HG03571 (cell line): Measurements from ENCODE around the gene IRF3.
A peak's percentile ranks its signal among the peaks of the same experiment; 100 is the strongest.

Experiments
- ATAC-seq: cut with Tn5 transposase; IDR thresholded peaks from one replicate; pipeline ENCODE4 v1.9.1; 2021; ENCODE audit not compliant: unreplicated experiment

The IRF3 gene, protein sequence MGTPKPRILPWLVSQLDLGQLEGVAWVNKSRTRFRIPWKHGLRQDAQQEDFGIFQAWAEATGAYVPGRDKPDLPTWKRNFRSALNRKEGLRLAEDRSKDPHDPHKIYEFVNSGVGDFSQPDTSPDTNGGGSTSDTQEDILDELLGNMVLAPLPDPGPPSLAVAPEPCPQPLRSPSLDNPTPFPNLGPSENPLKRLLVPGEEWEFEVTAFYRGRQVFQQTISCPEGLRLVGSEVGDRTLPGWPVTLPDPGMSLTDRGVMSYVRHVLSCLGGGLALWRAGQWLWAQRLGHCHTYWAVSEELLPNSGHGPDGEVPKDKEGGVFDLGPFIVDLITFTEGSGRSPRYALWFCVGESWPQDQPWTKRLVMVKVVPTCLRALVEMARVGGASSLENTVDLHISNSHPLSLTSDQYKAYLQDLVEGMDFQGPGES

DNA sequence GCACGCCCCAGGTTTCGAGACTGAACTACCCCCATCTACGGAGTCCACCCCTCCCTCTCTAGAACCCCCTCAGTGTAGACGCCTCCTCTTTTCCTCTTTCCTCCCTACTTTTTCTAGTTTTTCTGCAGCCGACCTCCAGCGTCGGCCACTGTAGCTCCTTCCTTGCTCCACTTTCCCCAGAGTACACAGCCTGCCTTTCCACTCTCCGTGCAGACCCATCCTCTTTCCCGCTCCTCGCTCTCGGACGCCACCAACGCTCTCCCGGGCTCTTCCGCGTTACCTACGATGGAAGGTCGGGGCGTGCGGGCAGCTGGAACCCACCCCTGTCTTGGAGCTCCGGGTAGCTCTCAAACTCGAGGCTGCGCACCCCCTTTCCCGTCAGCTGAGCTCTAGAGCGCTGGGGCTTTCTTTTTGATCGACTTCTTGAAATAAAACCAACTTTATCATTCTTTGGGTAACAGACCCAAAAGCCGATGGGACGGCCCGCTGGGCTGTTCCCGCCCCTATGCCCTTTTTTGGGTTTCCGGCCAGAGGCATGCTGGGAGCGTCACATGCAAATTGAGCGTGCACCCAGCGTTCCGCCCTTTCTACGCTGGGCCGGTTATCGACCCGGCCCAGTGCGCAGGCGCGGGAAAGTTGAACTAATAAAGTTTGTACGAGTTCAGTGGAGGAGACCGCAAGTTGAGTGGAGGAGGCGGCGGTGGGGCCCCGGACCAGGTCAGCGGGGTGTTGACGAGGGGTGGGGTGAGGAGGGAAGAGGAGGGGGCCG lies at the start of gene IRF3, which contains the start of gene BCL2L12:
TSS of gene IRF3 (minus strand) at position 507 of the 769 bp plus-strand sequence. CDS start 1,019 bp downstream, outside the sequence.
TSS of gene BCL2L12 (plus strand) at position 583 of the 769 bp plus-strand sequence. CDS start 760 bp downstream, outside the sequence.
- ATAC-seq, result peak; percentile 72

DNA sequence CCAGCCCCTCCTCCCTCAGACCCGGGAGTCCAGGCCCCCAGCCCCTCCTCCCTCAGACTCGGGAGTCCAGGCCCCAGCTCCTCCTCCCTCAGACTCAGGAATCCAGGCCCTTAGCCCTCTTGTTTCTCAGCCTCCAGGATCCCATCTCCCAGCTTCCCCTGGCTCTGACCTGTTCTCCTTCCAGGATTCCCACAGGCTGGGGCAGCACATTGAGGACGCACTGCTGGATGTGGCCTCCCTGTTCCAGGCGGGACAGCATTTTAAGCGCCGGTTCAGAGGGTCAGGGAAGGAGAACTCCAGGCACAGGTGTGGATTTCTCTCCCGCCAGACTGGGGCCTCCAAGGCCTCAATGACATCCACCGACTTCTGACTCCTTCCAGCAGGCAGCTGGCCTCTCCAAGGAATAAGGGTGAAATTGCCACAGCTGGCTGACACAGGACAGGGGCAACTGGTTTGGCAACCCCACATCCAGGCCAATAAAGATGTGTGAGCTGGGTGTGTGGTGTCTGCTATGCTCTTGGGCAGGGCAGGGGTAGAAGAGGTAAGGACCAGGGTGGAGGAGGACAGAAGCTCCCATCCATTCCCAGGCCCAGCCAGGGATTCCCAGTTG lies 47.7 kb upstream of the IRF3 start:
- ATAC-seq, result no peak

DNA sequence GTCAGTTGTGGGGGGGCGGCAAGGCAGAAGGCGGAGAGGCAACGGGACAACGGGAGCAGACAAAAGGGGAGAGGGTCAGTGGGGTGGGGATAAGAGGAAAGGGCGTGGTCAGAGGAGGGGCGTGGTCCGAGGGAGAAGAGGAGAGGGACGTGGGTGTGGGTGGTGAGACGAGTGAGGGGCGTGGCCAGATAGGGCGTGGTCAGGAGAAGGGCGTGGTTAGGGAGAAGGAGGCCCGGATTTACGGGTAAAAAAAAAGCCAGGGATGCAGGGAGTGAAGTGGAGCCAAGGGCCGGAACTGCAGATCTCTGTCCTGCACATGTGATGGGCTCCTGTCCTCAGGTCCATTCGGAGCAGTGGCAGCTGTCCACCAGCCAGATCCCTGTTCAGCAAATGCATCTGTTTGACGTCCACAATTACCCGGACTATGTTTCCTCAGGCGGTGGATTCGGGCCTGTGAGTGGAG lies 46.8 kb upstream of the IRF3 start:
- ATAC-seq, result no peak

DNA sequence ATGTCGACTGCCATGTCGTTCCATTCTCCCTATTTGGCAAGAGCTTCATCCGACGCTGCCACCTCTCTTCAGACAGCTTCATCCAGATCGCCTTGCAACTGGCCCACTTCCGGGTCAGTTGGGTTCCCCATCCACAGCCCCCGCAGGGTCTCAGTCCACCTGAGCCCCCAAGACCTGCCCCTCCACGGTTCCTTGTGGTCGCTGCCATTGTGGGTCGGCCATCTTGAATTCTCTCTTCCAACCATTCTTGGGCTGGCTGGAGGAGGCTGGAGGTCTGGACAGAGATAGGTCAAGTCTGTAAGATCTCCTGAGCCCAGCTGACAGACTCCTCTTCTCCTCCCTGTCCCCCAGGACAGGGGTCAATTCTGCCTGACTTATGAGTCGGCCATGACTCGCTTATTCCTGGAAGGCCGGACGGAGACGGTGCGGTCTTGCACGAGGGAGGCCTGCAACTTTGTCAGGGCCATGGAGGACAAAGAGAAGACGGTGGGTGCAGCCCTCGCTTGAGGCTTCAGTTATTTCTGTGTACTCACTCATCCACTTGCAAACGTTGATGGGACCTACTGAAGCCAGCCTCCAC lies 44.8 kb upstream of the IRF3 start:
- ATAC-seq, result no peak

DNA sequence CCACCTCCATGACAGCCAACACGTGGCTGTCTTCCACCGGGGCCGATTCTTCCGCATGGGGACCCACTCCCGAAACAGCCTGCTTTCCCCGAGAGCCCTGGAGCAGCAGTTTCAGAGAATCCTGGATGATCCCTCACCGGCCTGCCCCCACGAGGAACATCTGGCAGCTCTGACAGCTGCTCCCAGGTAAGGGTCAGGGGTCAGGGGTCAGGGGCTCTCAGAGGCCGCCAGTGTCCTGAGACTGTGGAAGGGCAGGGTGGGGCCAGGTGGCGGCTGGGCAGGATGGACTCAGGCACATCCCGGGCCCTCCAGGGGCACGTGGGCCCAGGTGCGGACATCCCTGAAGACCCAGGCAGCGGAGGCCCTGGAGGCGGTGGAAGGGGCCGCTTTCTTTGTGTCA lies 40.3 kb upstream of the IRF3 start:
- no peak for ATAC-seq

DNA sequence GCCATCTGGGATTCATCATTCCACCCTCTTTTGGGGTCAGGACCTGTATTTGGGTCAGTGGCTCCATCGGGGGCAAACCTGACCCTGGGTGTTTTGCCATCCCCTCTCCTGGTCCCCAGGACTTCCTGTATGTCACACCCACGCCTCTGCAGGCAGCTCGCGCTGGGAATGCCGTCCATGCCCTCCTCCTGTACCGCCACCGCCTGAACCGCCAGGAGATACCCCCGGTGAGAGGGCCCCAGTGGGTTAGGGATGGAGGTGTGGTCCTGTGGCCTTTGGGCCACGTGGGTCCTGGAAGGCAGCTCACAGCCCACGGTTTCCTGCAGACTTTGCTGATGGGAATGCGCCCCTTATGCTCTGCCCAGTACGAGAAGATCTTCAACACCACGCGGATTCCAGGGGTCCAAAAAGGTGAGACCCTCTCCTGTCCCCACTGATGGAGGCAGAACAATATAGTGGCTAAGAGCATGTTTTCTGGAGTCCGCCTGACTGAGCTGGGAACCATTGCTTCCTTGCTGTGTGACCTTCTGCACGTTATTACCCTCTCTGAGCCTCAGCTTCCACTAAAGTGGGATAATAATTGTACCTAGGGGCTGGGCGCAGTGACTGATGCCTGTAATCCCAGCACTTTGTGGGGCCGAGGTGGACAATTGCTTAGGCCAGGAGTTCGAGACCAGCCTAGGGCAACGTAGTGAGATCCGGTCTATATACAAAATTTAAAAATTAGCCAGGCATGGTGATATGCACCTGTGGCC lies 39.4 kb upstream of the IRF3 start:
- no peak for ATAC-seq

DNA sequence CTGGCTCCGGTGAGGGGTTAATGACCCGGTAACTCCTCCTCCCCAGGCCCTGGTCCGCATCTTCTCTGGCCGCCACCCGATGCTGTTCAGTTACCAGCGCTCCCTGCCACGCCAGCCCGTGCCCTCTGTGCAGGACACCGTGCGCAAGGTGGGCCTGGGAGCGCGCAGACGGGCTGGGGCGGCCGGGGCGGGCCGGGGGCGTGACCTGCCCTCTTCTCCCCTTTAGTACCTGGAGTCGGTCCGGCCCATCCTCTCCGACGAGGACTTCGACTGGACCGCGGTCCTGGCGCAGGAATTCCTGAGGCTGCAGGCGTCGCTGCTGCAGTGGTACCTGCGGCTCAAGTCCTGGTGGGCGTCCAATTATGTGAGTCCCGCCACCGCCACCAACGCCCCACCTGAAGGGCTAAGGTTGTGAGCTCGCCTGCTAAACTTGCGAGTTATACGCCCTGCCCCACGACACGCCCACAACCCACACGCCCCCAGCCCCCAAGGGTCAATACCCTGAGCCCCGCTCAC lies 35.7 kb upstream of the IRF3 start:
- no peak for ATAC-seq

DNA sequence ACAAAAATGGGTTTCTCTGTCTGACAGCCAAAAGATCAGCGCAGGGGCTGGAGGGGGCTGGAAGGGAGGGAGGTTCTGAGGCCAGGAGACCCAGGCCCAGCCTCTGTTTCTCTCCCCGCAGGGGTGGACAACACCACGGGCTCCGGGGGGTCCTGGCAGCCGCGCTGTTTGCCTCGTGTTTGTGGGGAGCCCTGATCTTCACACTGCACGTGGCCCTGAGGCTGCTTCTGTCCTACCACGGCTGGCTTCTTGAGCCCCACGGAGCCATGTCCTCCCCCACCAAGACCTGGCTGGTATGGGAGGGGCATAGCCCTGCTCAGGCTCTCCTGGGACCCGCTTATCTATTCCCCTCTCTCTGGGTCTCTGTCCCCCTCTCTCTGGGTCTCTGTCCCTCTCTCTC lies 34.9 kb upstream of the IRF3 start:
- no peak for ATAC-seq

DNA sequence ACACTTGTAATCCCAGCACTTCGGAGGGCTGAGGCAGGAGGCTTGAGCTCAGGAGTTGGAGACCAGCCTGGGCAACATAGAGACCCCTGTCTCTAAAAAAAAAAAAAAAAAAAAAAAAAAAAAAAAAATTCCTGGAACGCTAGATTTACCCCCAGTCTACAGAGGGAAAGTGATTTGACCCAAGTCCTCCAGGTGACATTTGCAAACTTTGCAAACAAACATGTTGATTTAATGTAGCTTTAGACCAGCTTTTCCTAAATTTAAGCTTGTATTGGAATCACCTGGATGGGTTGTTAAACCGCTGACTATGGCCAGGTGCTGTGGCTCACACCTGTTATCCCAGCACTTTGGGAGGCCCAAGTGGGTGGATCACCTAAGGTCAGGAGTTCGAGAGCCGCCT lies 33.7 kb upstream of the IRF3 start:
- no peak for ATAC-seq

DNA sequence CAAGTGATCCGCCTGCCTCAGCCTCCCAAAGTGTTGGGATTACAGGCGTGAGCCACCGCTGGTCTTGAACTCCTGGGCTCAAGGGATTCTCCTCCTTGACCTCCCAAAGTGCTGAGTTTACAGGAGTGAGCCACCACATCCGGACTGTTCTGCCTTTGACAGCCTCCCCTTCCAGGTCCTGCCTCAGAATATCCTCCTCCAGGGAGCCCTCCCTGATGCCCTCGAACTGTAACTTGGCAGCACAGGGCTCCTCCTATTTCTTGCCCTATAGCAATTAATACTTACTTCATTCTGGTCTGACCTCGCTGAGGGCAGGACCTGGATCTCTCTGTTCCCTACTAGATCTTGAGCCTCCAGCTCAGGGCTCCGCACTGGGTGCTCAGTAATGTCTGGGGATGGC lies 31.2 kb upstream of the IRF3 start:
- no peak for ATAC-seq

DNA sequence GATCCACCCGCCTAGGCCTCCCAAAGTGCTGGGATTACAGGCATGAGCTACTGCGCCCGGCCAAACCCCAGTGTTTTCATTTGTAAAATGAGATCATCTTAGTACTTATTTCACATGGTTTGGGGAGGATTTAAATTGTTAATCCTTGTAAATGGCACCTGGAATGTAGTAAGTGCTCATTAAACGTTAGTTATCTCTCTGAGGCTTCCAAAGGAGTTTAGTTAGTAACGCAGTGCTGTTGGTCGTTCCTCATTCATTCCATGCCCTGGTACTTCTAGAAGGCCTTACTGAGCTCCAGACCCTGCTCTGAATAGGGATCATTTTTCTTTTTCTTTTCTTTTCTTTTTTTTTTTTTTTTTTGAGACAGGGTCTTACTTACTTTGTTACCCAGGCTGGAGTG lies 30.5 kb upstream of the IRF3 start:
- no peak for ATAC-seq

DNA sequence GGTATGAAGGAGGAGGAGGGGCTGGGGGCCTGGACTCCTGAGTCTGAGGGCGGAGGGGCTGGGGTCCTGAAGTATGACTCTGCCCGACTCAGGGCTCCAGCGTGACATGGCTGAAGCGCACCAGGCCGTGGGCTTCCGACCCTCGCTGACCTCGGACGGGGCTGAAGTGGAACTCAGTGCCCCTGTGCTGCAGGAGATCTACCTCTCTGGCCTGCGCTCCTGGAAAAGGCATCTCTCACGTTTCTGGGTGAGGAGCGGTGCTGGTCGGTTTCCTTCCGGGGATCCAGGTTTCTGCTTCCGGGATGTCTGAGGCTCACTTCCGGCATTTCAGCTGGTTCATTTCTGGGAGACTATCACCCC lies 26.5 kb upstream of the IRF3 start:
- no peak for ATAC-seq

DNA sequence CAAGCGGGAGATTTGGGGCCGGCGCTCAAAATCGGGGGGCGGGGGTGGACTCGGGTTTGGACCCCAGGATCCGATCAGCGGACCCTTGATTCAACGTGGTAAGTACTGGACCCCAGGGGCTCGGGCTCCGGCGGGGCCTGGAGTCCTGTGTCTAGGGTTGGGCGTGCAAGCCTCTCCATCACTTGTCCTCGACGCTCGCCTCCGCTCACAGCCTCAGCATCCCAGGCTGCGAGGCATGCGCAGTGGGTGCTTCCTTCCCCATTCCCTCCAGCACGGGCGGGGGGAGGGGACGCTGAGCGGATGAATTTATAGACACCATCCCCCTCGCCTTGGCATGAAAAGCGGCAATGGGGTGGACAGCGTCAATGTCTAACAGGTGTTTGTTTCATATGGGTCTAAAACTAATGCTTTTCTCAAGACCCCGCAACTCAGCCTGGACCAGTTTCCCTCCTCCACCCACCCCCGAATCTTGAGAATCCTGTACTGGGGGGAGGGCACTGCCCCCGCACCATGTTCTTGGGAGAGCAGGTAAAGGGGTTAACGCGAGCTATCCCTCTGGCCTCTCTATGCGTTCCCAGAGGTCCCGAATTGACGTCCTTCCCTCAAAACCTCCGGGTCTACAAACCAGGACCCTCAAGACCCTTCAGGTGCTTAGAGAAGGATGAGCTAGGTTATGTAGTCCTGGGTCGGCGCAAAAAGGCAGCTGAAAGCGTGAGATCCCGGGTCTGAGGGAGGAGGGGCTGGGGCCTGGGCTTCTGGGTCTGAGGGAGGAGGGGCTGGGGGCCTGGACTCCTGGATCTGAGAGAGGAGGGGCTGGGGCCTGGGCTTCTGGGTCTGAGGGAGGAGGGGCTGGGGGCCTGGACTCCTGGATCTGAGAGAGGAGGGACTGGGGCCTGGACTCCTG lies 25.8 kb upstream of the IRF3 start:
- no peak for ATAC-seq

DNA sequence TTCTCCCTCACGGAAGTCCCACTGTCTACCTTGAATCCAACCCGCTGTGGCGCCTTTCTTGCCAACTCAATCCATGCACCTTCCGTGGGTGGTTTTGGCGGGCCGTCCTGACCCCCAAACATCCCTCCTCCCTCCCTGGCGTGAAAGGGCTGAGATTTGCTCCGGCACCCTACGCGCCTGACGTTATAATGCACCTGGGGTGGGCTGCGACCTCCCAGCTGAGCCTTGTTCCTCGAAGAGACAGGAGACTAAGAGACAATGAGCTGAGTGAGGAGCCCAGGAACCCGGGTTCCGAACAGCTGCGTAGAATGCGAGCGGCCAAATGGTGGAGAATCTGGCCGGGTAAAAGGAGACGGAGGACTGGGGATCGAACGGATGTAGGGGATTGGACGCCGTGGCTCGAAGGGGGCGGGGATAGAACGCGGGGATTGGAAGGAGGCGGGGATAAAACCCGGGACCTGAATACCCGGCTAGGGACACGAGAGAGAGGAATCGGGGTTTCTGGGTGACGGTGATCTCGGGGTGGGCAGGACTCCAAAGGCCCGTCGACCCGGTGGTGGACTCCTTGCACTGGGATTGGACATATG lies 25.1 kb upstream of the IRF3 start, which contains the start of gene CPT1C:
TSS of gene CPT1C (plus strand) at position 461 of the 587 bp plus-strand sequence. CDS start 1,137 bp downstream, outside the sequence.
- no peak for ATAC-seq

DNA sequence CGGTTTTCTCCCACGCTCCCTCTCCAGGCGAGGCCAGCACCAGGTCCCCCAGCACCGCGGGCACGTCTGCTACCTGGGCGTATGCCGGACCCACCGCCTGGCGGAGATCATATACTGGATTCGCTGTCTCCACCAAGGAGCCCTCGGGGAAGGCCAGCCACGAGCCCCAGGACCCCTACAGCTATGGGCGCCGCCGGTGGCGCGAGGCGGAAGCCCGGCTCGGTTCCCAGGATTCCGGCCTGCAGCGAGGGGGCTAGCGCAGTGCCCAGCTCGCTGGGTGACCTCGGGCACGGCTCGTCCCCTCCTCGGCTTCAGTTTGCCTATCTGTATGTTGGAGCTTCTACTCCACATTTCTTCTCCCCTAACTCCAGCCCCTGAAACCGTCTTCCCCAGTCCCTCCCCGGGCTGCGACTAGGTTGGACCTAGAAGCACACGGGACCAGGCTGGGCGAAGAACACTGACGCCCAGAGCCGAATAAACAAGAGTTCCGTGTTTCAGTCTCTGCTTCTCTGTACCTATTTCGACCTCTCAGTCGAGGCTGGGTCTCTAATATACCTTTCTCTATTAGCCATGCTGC lies 24.5 kb upstream of the IRF3 start:
- ATAC-seq, result no peak

DNA sequence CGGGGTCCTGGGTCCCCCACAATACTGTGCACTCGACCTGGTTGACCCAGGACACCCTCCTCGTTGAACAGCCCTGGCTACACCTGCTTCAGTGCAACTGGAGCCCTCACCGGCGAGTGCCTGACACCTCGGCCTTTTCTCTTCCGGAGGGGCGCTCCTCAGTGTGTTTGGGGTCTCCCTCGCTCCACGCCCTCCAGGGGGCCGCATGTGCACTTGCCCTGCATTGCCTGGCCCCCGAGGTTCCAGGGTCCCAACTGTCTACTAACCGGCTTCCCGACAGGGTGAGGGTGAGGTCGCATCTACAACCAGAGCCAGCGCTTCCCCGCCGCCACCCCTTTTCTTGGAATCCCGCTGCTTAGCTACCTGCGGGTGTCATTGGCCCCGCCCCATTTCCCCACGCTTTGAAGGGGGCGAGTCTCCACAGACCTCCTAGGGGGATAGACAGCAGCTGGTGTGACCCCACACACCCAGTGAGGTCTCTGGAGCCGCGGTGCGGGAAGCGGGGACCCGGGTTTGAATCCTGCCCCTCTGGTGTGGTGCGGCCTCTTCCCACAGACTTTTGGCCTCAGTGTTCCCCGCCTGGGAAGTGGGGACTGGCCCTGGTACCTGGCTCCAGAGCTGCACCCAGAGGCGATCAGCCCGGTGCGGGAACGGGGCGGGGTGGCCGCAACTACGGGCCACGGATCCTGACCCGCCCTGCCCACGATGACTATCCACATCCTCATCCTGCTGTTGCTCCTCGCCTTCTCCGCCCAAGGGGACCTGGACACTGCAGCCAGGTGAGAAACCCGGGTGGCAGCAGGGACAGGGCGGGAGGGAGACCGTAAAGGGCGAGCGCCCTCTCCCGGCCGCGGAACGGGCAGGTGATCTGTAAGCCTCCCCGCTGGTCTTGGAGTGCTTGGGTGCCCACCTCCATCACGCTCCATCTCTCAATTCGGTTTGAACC lies 23.7 kb upstream of the IRF3 start, which contains the start of gene ADM5:
TSS of gene ADM5 (plus strand) at position 462 of the 946 bp plus-strand sequence. CDS start at position 706, 244 bp downstream.
- ATAC-seq, result no peak

DNA sequence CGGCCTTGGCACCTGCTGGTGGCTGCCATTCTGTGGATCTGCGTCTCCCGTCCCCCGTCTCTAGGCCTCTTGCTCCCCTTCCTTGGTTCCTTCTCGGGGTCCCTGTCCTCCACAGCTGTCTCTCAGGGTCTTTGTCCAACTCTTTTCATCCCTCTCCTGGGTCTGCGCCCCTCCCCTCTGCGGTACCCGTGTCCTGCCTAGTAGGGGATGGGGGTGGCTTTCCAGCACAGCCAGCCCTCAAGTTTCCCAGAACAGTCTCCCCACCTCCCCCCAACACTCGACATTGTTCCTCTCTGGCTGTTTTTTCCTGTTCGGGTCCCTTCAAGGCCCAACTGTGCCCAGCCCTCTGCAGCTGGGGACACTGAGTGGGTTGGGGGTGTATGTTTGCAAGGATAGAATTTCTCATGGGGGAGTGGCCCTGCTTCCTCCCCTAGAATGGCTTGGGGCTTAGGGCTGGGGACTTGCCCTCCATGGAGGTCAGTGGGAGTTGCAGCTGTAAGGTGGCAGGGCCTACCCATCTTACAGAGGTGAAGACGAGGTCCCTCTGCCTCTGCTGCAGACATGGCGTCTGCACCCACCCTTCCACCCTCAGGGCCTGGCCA lies 23.0 kb upstream of the IRF3 start:
- no peak for ATAC-seq
